Stimulated activated CD8-positive, alpha-beta memory T cell treated with anti-CD3 and anti-CD28 coated beads, Interleukin-12 subunit alpha, Interleukin-12 subunit beta, amount 100 ng/mL, for 4 hours (primary cell): ENCODE data around the gene ITGB4.

Experiments
- DNase-seq: peaks from one replicate; pipeline ENCODE4 v3.0.0-alpha.2; 2020; ENCODE audit warnings: low read depth

ITGB4 gene

GRCh38 chr17:75791254-75791653, 70.0 kb downstream of the ITGB4 start:
- DNase-seq = no peak

GRCh38 chr17:75793460-75793859, 72.2 kb downstream of the ITGB4 start:
- DNase-seq = no peak

- DNase-seq = no peak
Measured at GRCh38 chr17:75795820-75796607, 74.8 kb downstream of the ITGB4 start.

GRCh38 chr17:75799402-75799801, 78.1 kb downstream of the ITGB4 start:
- DNase-seq = no peak

- no peak for DNase-seq
Measured at GRCh38 chr17:75803883-75804282, 82.6 kb downstream of the ITGB4 start.

GRCh38 chr17:75806822-75807500, 85.7 kb downstream of the ITGB4 start:
- DNase-seq = no peak
